Breast epithelium (tissue), 3 donors: ENCODE data around the gene PSMC4.

Experiments used
- POLR2A ChIP-seq: fragments of 450-650 bp; IDR thresholded peaks from one replicate; pipeline ENCODE4 v1.6.1; 2016; ENCODE audit warnings: antibody characterized with exemption, mild to moderate bottlenecking, moderate library complexity
- POLR2AphosphoS5 ChIP-seq, 3 donors: sonication (generic); formaldehyde crosslinking; IDR thresholded peaks; one replicate each; pipeline ENCODE4 v1.6.1; 2017; ENCODE audit warnings: antibody characterized with exemption in 3 of 3
- TF ChIP-seq, protein P1 (sequence below), 3 donors: fragments of 450-650 bp; IDR thresholded peaks; one replicate each; pipeline ENCODE4 v1.5.1; 2016 to 2017; ENCODE audit warnings: antibody characterized with exemption in 3 of 3, mild to moderate bottlenecking in 3 of 3, moderate library complexity in 3 of 3

DNA sequence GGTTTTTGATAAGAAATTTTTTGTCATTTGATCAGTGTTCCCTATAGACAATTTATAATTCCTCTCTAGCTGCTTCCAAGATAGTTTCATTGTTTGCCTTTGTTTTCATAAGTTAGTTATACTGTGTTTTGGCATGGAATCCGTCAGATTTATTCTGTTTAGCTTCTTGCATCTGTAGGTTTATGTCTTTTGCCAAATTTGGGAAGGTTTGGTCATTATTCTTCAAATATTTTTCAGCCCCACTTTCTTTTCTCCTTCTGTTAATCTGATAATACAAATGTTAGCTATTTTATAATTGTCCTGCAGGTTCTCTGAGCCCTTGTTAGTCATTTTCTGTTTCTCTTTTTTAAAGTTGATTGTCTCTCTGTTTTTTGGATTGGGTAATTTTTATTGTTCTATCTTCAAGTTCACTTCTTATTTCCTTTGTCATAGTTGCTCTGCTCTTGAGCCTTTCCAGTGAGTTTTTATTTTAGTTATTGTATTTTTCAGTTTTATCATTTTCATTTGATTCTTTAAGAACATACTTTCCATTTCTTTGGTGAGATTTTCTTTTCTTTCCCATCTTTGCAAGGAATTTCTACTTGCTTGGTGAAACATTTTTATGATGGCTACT lies 30.6 kb upstream of the PSMC4 start:
- TF ChIP-seq POLR2AphosphoS5 (IDR thresholded peaks at IDR 0.05) (no peak), POLR2A (no peak)
- TF ChIP-seq, protein P1, sequence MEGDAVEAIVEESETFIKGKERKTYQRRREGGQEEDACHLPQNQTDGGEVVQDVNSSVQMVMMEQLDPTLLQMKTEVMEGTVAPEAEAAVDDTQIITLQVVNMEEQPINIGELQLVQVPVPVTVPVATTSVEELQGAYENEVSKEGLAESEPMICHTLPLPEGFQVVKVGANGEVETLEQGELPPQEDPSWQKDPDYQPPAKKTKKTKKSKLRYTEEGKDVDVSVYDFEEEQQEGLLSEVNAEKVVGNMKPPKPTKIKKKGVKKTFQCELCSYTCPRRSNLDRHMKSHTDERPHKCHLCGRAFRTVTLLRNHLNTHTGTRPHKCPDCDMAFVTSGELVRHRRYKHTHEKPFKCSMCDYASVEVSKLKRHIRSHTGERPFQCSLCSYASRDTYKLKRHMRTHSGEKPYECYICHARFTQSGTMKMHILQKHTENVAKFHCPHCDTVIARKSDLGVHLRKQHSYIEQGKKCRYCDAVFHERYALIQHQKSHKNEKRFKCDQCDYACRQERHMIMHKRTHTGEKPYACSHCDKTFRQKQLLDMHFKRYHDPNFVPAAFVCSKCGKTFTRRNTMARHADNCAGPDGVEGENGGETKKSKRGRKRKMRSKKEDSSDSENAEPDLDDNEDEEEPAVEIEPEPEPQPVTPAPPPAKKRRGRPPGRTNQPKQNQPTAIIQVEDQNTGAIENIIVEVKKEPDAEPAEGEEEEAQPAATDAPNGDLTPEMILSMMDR (IDR thresholded peaks at IDR 0.05), result no peak
